ENCODE measurements around the gene PHPT1.
"Not testable (repeated sequence)": the region's sequence is repeated elsewhere in the genome, so short reads cannot be mapped to it uniquely, and the experiment has no call there.

The PHPT1 gene

DNA sequence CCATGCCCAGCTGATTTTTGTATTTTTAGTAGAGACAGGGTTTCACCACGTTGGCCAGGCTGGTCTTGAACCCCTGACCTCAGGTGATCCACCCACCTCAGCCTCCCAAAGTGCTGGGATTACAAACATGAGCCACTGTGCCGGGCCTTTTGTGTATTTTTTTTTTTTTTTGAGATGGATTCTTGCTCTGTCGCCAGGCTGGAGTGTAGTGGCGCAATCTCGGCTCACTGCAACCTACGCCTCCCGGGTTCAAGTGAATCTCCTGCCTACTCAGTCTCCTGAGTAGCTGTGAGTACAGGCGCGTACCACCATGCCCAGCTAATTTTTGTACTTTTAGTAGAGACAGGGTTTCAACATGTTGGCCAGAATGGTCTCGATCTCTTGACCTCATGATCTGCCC, 34.5 kb downstream of the PHPT1 start:
- not testable (repeated sequence) for DNase-seq (ENCODE audit: low read depth in 1 of 2, low spot score in 1 of 2)

DNA sequence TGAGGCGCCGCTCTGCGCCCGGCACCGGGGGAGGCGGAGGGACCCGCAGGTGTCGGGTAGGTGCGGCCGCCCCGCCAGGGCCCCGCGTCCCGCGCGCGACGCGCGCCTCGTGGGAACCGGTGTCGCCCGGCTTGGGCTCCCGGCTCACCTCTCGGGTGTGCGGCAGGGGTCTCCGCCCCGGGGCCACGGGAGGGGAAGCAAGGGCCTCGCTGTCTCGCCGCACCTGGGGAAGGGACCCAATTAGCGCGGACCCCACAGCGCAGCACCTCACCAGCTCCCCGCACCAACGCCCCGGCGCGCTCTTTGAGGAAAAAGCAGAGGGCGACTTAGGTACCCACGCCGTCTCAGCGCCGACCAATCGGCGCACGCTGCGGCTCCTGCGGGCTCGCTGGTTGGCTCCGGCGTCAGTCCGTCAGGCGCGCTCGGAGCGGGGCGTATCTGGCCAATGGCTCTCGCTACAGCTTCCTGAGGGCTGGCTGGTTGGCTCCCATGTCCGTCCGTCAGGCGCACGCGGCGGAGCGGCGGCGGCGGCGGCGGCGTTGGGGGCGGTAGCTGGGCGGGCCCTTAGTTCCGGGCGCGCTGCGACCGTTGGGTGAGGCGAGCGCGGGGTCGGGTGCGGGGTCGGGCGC, 36.9 kb downstream of the PHPT1 start, which contains the start of gene TRAF2:
TRAF2 (plus strand) TSS at position 567 of the 629 bp plus-strand sequence. CDS start 12,225 bp downstream, outside the sequence.
- peak; percentile 92 for DNase-seq (ENCODE audit: low read depth in 1 of 2, low spot score in 1 of 2)

DNA sequence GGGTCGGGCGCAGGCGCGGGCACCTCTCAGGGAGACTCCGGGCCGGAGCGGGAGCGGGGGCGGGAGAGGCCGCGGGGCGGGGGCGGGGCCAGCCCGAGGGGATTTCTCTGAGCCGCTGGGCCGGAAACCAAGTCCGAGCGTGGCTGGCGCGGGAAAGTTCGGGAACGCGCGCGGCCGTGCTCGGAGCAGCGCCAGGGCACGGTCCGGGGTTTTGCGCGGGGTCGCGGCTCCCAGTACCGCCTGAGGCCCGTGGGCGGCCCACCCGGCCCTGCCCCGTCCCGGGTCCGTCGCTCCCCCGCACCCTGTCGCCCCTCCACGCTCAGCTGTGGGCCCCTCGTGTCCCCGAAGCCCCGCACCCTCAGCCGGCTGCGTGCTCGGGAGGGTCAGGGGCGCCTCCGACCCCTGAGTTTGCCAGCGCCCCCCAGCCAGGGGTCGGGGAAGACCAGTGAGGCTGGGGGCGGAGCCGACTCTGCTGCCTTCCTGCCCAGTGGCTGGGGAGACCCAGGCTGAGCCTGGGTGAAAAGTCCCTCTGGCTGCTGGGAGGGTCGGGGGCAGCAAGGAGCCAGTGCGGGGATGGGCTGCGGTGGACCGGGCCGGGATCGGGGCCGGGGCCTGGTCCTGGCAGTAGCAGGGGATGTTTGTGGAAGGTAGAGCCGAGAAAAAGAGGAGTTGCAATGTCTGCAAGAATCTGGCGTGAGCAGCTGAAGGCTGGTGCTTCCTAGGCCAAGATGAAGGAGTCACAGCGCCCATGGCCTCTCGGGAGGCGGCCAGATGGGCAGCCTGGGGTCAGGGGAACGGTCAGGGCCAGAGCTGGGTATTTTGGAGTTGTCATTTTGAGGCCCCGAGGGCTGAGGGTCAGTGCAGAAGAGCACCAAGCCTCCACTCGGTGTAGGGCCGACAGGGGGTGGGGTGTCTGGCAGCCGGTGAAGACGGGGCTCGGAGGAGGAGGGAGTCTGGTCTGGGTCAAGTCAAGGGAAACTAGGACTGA, 37.7 kb downstream of the PHPT1 start:
- DNase-seq (ENCODE audit: low read depth in 1 of 2, low spot score in 1 of 2), result peak in 1 of 2 donors; percentile 13

DNA sequence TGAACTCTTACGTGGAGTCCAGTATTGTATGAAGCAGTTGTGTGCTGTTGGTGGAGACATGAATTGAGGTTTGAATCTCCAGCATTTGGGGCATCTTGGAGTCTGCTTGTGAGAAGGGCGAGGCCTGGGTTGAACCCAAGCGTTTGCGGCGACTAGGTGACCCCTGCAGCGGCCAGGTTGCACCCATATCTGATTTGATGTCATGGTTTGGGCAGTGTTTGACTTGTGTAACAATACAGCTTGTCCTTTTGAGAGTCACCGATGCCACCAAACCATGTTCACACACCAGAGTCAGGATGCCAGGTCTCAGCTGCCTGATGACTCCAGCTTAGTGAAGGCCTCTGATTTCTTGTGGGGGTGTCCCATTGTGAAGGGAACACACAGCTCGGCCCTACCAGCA, 39.2 kb downstream of the PHPT1 start:
- DNase-seq (ENCODE audit: low read depth in 1 of 2, low spot score in 1 of 2), result no peak

DNA sequence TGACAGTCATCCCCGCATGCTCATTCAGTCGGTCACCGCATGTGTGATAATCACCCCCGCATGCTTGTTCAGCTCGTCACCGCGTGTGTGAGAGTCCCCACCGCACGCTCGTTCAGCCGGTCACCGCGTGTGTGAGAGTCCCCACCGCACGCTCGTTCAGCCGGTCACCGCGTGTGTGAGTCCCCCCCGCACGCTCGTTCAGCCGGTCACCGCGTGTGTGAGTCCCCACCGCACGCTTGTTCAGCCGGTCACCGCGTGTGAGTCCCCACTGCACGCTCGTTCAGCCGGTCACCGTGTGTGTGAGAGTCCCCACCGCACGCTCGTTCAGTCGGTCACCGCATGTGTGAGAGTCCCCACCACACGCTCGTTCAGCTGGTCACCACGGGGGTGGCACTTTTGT, 40.6 kb downstream of the PHPT1 start:
- no peak for DNase-seq (ENCODE audit: low read depth in 1 of 2, low spot score in 1 of 2)

DNA sequence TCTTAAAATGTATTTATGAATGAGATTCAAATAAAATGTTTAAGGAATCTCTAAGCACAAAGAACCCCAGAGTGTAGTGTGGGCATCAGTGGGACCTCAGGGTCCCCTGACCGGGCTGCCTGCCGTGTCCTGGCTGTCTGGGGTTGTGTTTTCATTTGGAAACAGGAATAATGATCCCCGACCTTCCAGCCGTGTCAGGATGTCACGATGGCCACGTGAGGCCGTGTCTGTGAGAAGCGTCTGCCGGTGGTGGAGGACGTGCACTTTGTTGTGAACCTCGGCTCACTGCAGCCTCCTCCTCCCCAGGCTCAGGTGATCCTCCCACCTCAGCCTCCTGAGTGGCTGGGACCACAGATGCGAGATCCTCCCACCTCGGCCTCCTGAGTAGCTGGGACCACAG, 41.5 kb downstream of the PHPT1 start:
- DNase-seq (ENCODE audit: low read depth in 1 of 2, low spot score in 1 of 2), result no peak

DNA sequence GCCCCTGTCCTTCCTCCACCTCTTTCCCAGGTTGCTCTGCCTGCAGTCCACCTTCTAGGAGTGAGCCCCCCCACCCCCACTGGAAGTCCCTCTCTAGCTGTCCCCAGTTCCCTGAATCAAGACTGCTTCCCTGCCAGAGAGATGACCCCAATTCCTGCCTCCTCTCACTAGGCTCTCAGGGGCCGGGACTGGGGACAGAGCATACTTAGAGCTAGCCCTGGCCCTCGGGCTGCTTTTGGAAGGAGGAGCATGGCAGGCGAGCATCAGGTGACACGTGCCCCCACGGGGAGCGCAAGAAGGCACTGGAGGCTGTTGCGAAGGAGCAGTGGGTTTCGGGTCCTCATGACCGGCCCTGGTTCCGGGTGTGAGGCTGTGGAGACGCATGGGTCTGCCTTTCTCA, 46.8 kb downstream of the PHPT1 start:
- no peak for DNase-seq (ENCODE audit: low read depth in 1 of 2, low spot score in 1 of 2)

DNA sequence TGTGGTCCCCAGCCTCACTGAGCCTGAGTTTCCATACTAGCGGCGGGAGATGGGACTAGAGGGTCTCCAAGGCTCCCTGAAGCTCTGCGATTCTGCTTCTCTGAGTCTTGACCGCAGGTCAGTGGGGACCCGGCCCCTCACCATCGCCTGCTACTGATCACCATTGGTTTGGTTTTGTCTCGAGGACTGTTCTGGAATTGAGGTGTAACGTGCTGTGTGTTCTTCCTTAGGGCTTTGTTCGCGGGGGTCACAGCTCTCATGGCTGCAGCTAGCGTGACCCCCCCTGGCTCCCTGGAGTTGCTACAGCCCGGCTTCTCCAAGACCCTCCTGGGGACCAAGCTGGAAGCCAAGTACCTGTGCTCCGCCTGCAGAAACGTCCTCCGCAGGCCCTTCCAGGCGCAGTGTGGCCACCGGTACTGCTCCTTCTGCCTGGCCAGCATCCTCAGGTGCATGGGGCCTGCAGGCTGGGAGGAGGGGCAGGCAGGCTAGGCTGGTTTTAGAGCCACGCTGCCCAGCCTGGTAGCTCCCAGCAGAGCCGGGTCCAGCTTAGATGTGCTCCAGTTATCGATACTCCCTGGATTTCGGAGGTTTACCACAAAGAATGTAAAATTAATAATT, 49.4 kb downstream of the PHPT1 start:
- no peak for DNase-seq (ENCODE audit: low read depth in 1 of 2, low spot score in 1 of 2)

DNA sequence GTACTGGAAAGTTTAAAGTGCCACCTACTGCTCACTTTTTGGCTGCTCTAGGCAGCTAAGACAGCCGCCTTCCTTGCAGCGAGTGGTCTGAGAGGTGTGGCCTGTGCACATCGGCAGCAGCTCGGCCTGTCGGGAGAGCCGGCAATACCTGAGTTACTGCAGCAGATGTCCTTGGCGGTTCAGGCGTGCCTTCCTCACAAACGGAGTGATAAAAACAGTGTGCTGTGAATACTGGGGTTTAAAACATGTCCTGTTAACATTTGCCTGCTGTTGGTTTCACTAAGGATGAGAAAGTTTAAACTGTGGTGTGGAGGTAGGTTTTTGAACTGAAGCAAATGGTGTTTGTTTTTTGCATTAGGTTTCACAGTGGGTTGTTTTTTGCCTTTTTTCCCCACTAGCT, 50.0 kb downstream of the PHPT1 start:
- DNase-seq (ENCODE audit: low read depth in 1 of 2, low spot score in 1 of 2), result no peak

- DNase-seq (ENCODE audit: low read depth in 1 of 2, low spot score in 1 of 2), result no peak
These were observed 51.3 kb downstream of the PHPT1 start for GRCh38 chr9:136900556-136900955.

Data from activated CD4-positive, alpha-beta T cell treated with anti-CD3 and anti-CD28 coated beads, Interleukin-2, amount 50 U/mL, for 24 hours (primary cell).